ENCODE measurements around the gene RBMX. TPM values are rescaled to one million over a fixed set of nuclear protein-coding genes. Genes with fewer than 3 reads are reported as not detected.
"Not testable (repeated sequence)": the region's sequence is repeated elsewhere in the genome, so short reads cannot be mapped to it uniquely, and the experiment has no call there.

Gene RBMX
- 100 to 1,000 TPM; 128 to 228 (median 143) TPM for total RNA-seq

GRCh38 chrX:136880452-136881013 lies at the start of gene RBMX:
Gene RBMX, minus strand, starts transcription at chrX:136880725. Its CDS starts 1,298 bp downstream, at chrX:136879427.
- peak; percentile 87 to 97 (median 87) for DNase-seq
- H3K27ac ChIP-seq = peak within 1 kb of the TSS; percentile 88 to 97 (median 92)
- peak within 1 kb of the TSS; percentile 62 to 84 (median 68) for H3K4me3 ChIP-seq
- H3K4me1 ChIP-seq = peaks cover 0 to 7% (median 0%) of the 10 kb centered on the region in 4 donors
- H3K27me3 ChIP-seq = no peaks in the 10 kb centered on the region
- H3K9me3 ChIP-seq = no peaks in the 10 kb centered on the region
- H3K36me3 ChIP-seq = peaks cover 0 to 24% (median 0%) of the 10 kb centered on the region in 3 donors
- TF ChIP-seq POLR2A (IDR thresholded peaks at IDR 0.05) (peak; percentile 96 to 97), CTCF (IDR thresholded peaks at IDR 0.05) (no peak)

GRCh38 chrX:136921438-136921837 lies 40.9 kb upstream of the RBMX start:
- H3K27ac ChIP-seq, H3K36me3 ChIP-seq, H3K4me3 ChIP-seq, H3K9me3 ChIP-seq, H3K4me1 ChIP-seq, DNase-seq, H3K27me3 ChIP-seq: not testable (repeated sequence)

- no peaks in the 10 kb centered on the region for H3K4me1 ChIP-seq
- no peak overlapping the region for H3K4me3 ChIP-seq
- H3K9me3 ChIP-seq = no peaks in the 10 kb centered on the region
- TF ChIP-seq CTCF (IDR thresholded peaks at IDR 0.05) (no peak), POLR2A (IDR thresholded peaks at IDR 0.05) (no peak)
- H3K36me3 ChIP-seq = no peaks in the 10 kb centered on the region
- H3K27me3 ChIP-seq = no peaks in the 10 kb centered on the region
- no peak for DNase-seq
- H3K27ac ChIP-seq = no peak overlapping the region
Measured at GRCh38 chrX:136920001-136920400, 39.5 kb upstream of the RBMX start.

- no peak overlapping the region for H3K27ac ChIP-seq
- H3K27me3 ChIP-seq = no peaks in the 10 kb centered on the region
- H3K9me3 ChIP-seq = no peaks in the 10 kb centered on the region
- no peaks in the 10 kb centered on the region for H3K4me1 ChIP-seq
- H3K4me3 ChIP-seq = no peak overlapping the region
- no peak for DNase-seq
- H3K36me3 ChIP-seq = no peaks in the 10 kb centered on the region
- TF ChIP-seq POLR2A (IDR thresholded peaks at IDR 0.05) (no peak), CTCF (IDR thresholded peaks at IDR 0.05) (no peak)
Measured at GRCh38 chrX:136916827-136917226, 36.3 kb upstream of the RBMX start.

- not testable (repeated sequence) for H3K4me3 ChIP-seq, H3K9me3 ChIP-seq, H3K27ac ChIP-seq
Measured at GRCh38 chrX:136911661-136912060, 31.1 kb upstream of the RBMX start.

GRCh38 chrX:136911253-136911652 lies 30.7 kb upstream of the RBMX start:
- no peaks in the 10 kb centered on the region for H3K36me3 ChIP-seq
- no peaks in the 10 kb centered on the region for H3K27me3 ChIP-seq
- DNase-seq = no peak
- H3K27ac ChIP-seq = no peak overlapping the region
- TF ChIP-seq CTCF (IDR thresholded peaks at IDR 0.05) (no peak), POLR2A (IDR thresholded peaks at IDR 0.05) (no peak)
- H3K4me1 ChIP-seq = peaks cover 0 to 4% (median 0%) of the 10 kb centered on the region in 4 donors
- H3K9me3 ChIP-seq = no peaks in the 10 kb centered on the region
- no peak overlapping the region for H3K4me3 ChIP-seq

More at GRCh38 chrX:136911661-136912060, 31.1 kb upstream of the RBMX start:
- not testable (repeated sequence) for H3K27me3 ChIP-seq, H3K4me1 ChIP-seq, DNase-seq, H3K36me3 ChIP-seq

GRCh38 chrX:136910565-136911035 lies 30.1 kb upstream of the RBMX start:
- Histone ChIP-seq H3K4me1 (peaks cover 0 to 4% (median 0%) of the 10 kb centered on the region in 4 donors), H3K27me3 (no peaks in the 10 kb centered on the region), H3K4me3 (no peak overlapping the region), H3K27ac (peak overlapping the region in 2 of 4 donors; percentile 31 to 74), H3K36me3 (no peaks in the 10 kb centered on the region), H3K9me3 (no peaks in the 10 kb centered on the region)
- TF ChIP-seq POLR2A (IDR thresholded peaks at IDR 0.05) (no peak), CTCF (IDR thresholded peaks at IDR 0.05) (no peak)
- no peak for DNase-seq

All from Peyer's patch (tissue), 4 donors.